Coronary artery (tissue), 2 donors: Measurements from ENCODE around the gene SCN4B.

ENCODE experiments used
- DNase-seq: peaks from one replicate; pipeline ENCODE4 v3.0.0-alpha.2; 2017; ENCODE audit warnings: low spot score
- H3K27ac ChIP-seq, 2 donors: fragments of 200-600 bp; sonication (generic); one replicate each; pipeline ENCODE4 v1.5.1; 2016 to 2019
- H3K4me3 ChIP-seq: fragments of 200-600 bp; sonication (generic); 2 replicates; pipeline ENCODE4 v1.5.1; 2016; ENCODE audit warnings: mild to moderate bottlenecking, moderate library complexity
- CTCF ChIP-seq: fragments of 200-600 bp; sonication (generic); IDR thresholded peaks from one replicate; pipeline ENCODE4 v1.5.1; 2019; ENCODE audit warnings: antibody characterized with exemption

SCN4B gene

DNA sequence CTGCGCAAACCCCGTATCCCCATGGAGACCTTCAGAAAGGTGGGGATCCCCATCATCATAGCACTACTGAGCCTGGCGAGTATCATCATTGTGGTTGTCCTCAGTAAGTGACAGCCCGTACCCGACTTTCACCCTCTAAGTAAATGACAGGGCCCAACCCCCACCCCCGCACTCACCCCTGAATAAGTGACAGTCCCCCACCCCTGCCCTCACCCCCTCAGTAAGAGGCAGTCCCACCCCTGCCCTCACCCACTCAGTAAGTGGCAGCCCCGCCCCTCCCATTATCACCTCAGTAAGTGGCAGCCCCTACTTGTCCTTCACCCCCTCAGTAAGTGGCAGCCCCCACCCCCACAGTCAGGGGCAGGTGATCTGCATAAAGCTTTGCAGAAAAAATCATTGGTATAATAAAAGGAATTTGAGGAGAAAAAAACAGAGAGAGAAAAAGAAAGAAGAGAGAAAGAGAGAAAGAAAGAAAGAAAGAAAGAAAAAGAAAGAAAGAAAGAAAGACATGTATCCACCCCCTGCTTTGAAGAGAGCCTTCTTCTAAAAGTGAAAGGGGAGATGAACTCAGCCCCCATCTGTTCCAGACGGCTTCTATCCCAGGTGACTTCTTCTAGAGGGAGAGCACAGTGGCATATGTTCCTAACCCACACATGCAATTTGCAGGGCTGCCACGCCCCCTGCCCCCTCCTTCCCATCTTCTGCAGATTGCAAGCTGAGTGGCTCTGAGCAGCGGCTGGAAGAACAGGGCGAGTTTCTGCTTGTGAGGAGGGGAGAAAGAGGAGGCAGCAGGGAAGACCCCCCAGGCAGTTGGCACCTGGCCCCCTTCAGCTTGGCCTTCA is 53.4 kb downstream of the SCN4B start:
- no peak for DNase-seq
- no peak overlapping the region for H3K4me3 ChIP-seq
- H3K27ac ChIP-seq = no peak overlapping the region
- no peak for TF ChIP-seq CTCF

DNA sequence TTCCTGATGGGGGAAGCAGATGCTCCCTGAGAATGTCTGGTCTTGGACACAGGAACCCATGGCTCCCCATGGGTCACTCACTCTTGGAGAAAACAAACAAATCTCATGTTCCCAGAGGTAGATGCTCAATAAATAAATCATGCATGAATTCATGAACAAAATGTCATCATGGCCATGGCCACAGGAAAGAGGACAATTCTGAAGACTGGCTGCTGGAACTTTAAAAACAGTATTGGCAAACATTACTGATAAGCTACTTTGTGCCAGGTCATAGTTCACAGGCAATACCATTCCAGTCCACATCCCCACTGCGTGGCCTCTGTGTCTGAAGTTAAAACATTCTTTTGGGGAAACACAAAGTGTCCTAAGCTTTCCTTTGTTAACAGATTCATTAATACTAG is 56.7 kb downstream of the SCN4B start:
- no peak for TF ChIP-seq CTCF
- Histone ChIP-seq H3K4me3 (no peak overlapping the region), H3K27ac (no peak overlapping the region)
- DNase-seq = no peak

DNA sequence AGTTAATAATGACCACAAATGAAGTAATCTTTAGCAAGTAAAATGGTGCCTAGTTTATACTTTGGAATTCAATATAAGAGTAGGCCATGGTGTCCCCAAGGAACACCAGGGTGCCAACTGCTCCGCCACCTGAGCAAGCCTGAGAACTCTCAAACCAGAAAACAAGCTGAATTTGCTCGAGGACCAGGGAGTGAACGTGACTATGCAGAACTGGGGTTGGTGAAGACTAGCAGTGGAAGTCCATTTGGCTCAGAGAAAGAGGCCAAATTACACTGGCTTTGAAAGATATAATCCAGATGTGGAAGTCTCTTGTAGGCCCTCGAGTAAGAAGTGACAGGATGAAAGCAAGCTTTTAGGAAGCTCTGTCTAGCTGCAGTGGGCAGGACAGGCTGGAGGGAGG is 57.1 kb downstream of the SCN4B start:
- H3K27ac ChIP-seq = no peak overlapping the region
- no peak for DNase-seq
- H3K4me3 ChIP-seq = no peak overlapping the region
- no peak for TF ChIP-seq CTCF

DNA sequence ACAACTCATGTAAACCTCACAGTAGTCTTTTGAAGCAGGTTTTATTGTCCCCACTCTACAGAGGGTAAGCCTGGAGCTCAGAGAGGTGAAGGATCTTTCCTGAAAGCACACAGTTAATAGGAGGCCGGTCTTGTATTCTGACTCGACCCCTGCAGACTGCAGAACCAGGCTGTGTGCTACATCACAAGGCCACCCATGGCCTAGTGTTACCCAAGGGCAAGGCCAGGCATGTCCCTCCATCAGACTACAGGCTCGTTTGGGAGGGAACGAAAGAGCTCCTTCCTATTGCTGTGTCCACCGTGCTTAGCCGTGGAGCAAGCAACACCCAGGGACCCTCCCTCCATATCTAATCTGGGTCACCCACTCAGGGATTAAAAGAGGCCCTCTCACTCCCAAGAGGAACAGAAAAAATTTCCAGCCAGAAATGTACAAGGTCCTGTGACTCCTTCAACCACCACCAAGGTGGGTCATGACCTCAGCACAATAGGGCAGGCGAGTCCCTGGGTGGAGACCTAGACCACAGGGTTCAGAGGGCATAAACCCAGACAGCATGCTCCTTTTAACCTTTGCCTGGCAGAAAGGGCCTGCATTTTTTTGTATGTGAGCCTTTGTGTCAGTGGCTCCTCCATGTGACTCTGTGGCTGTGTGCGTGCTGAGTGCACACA is 59.6 kb downstream of the SCN4B start:
- Histone ChIP-seq H3K4me3 (no peak overlapping the region), H3K27ac (no peak overlapping the region)
- no peak for TF ChIP-seq CTCF
- DNase-seq = no peak

- no peak for DNase-seq
- no peak overlapping the region for H3K27ac ChIP-seq
- no peak for TF ChIP-seq CTCF
- H3K4me3 ChIP-seq = no peak overlapping the region
These were observed 60.9 kb downstream of the SCN4B start for GRCh38 chr11:118091690-118092089.

DNA sequence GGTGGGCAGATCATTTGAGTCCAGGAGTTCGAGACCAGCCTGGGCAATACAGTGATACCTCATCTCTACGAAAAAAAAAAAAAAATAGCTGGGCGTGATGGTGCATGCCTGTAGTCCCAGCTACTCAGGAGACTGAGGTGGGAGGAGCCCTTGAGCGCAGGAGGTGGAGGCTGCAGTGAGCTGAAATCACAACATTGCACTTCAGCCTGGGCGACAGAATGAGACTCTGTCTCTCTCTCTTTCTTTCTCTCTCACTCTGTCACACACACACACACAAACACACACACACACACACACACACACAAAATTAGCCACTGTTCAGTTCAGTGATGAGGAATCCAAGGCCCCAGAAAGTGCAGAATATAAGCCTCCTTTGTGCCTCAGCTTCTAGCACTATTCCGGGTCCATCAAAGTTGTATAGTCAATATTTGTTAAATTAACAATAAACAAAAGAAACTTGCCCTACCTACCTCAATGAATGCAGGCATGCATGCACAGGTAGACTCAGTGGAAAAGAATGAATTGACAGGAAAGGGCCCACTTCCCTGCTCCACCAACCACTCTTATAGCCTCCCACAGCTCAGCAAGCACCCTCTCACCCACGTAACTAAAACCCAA is 62.0 kb downstream of the SCN4B start:
- H3K27ac ChIP-seq = no peak overlapping the region
- no peak for TF ChIP-seq CTCF
- H3K4me3 ChIP-seq = no peak overlapping the region
- DNase-seq = no peak
